NCI-H1092 treated with DMSO at 0.1 percent for 48 hours (cell line): Measurements from ENCODE around the gene DNAJC30.

Experiments used
- DNase-seq: peaks from one replicate; lab custom pipeline; 2025; lab: John Stamatoyannopoulos, UW

The DNAJC30 gene

GRCh38 chr7:73707045-73707631 lies 23.9 kb upstream of the DNAJC30 start:
- DNase-seq: peak; percentile 78

GRCh38 chr7:73706126-73707044 lies 23.1 kb upstream of the DNAJC30 start:
- DNase-seq: no peak

DNA sequence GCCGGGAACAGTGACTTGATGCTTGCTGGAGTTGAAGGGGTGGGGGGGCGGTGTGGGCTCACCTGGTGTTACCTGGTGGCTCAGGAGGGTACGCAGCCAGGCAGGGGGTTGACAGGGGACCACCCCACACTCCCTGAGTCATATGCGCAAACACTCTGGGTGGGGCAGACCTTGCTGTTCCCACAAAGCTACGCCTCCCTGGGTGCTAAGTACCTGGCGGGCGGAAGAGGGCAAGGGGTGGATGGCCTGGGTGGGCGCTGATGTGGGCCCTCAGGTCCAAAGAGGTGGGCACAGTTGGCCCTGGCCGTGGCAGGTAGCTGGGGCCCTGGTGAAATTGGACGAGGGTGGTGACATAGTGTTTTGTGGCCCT lies 22.3 kb upstream of the DNAJC30 start:
- DNase-seq: no peak

GRCh38 chr7:73704640-73705550 lies 21.6 kb upstream of the DNAJC30 start:
- DNase-seq: no peak

DNA sequence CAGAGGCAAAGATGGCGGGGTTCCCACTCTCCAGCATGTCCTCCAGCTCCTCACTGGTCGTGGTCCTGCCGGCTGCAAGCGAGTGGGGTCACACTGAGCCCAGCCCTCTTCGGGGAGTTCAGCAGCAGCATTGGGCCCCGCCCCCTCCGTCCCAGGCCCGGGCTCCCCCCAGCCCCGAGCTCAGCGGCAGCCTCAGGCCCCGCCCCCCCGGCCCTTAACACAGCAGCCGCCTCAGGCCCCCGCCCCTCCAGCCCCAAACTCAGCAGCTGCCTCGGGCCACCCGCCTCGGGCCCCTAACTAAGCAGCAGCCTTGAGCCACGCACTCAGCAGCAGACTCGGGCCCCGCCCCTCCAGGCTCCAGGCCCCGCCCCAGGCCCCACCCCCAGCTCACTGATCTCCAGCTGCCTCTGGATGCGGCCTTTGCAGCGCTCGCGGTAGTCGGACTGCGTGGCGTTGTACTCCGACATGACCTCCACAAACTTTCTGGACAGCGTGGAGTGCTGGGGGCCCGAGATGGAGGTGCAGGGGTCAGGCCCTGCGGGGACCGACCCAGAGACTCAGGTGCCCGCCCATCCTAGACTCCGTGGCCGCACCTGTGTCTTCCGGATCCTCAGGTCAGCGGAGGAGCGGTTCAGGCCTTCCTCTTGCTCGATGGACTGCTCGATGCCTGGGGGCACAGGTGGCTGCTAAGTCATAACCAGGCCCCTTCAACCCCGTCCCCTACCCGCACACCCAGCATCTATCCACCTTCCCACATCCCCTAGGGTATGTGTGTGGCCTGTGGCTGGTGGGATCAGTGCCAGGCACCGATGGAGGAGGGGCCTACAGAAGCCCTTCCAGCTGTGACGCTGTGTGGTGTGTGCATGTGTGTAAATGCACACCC lies 20.7 kb upstream of the DNAJC30 start:
- no peak for DNase-seq

DNA sequence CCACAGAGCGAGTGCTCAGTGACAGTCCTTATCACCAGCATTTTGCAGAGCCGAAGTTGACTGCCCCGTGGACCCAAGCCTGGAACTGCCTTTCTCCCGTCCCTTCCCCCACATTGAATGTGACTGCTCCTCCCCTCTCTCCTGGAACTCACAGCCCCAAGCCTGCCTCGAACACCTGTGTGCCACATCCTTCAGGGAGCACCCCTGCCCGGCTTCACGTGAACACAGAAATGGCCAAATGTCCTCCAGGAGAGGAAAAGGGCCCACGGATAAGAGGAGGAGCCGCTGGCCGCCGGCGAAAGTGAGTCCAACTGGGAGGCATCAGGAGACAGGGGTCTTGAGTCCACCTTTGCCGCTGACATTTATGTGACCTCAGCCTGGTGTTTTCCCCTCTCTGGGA lies 20.0 kb upstream of the DNAJC30 start:
- no peak for DNase-seq

DNA sequence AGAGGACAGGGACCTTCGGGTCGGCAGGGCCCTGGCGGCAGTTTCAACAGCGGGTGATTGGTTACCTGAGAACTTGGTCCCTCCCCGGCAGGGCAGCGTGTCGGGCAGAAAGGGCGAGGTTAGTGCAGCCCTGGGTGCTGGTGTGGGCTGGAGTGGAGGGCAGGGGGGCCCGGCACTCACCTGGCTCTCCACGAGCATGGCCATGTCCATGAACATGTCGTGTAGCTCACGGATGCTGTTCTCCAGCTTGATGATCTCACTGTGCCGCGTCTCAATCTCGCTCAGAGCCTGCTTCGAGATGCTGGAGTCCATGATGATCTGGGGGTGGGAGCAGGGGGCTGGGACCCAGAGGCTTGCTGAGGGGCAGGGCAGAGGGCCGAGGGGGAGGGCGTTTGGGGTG lies 19.4 kb upstream of the DNAJC30 start:
- no peak for DNase-seq

DNA sequence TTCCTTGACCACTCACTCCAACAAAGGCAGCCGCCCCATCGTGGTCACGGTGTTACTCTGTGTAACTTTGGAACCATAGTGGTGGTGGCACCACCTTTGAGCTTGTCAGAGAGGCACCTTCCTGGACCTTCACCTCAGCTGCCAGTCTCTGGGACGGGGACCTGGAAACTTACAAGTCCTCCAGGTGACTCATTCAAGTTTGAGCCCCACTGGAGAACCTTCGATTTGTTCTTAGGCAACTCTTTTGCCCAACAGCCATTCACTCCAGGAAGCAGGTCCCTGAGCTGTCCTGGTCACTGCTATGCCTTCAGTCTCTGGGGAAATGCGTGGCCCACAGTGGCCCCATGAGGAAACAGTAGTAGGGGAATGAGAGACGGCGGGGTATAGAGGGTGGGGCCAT lies 19.0 kb upstream of the DNAJC30 start:
- no peak for DNase-seq

- DNase-seq: peak; percentile 34
Measured at GRCh38 chr7:73701357-73701995, 18.2 kb upstream of the DNAJC30 start.

- DNase-seq: no peak
Measured at GRCh38 chr7:73700581-73701134, 17.4 kb upstream of the DNAJC30 start.

DNA sequence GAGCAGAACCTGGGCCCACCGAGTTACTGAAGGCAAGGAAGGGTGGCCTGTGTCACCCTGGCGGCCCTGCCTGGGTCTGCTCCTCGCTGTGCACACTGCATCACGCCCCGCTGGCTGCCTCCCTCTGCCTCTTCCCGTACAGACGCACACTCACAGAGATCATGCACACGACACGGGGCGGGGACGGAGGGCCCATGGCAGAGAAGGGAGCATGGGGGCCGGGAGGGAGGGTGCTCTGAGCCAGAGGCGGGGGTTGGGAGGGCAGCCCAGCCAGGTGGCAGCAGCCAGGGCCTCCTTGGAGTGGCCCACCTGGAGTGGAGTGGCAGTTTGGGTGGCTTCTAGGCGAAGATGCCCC lies 16.8 kb upstream of the DNAJC30 start:
- no peak for DNase-seq

GRCh38 chr7:73699370-73700068 lies 16.3 kb upstream of the DNAJC30 start:
- DNase-seq: no peak

DNA sequence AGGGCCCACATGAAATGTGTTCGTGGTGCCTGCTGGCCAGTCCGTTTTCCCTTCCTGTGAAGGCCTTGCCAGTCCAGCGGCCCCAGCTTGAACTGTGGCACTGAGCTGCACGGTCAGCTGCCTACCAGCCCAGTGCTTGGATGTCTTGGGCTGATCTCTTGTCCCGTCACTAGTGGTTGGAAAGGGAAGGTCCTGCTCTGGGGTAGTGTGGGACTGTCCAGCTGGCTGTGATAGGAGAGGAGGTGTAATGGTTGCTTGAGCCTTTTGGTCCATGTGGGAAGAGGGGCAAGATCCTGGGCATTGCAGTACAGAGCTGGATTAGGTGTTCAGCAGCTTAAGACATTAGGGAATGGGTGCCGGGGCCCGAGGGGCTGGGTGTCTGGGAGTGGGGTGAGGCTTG lies 15.2 kb upstream of the DNAJC30 start:
- no peak for DNase-seq

DNA sequence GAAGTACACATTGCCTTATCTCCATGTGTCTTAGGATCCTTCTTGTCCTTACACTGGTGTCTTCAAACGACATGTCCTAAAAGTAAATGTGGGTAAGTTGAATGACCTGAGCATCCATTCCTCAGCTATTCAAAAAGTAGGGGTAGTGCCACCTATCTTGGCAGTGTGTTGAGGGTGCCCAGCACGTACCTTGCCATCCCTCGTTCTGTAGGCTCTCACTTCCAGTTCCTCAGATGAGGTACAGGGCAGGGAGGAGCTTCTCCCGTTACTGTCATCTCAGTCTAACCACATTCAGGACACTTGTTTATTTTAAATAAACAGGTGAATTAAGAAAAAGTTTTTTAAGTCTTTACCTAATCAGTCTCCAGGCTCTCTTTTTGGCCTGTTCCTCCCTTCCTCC lies 13.1 kb upstream of the DNAJC30 start:
- no peak for DNase-seq

GRCh38 chr7:73690646-73691045 lies 7.4 kb upstream of the DNAJC30 start:
- no peak for DNase-seq

- DNase-seq: no peak
Measured at GRCh38 chr7:73688288-73688687, 5.0 kb upstream of the DNAJC30 start.

GRCh38 chr7:73685311-73685710 lies 2.1 kb upstream of the DNAJC30 start:
- no peak for DNase-seq

GRCh38 chr7:73683788-73684693 lies 788 bp upstream of the DNAJC30 start:
- DNase-seq: peak; percentile 59

GRCh38 chr7:73682745-73683055 lies 553 bp downstream of the DNAJC30 start:
- DNase-seq: no peak
